Breast epithelium (tissue), 3 donors: ENCODE results near the gene RSBN1L.

Experiments
- POLR2A ChIP-seq: fragments of 450-650 bp; IDR thresholded peaks from one replicate; pipeline ENCODE4 v1.6.1; 2016; ENCODE audit warnings: antibody characterized with exemption, mild to moderate bottlenecking, moderate library complexity
- TF ChIP-seq, protein P1 (sequence below), 3 donors: fragments of 450-650 bp; IDR thresholded peaks; one replicate each; pipeline ENCODE4 v1.5.1; 2016 to 2017; ENCODE audit warnings: antibody characterized with exemption in 3 of 3, mild to moderate bottlenecking in 3 of 3, moderate library complexity in 3 of 3

GRCh38 chr7:77745746-77746145 is 49.5 kb downstream of the RSBN1L start:
- TF ChIP-seq, protein P1, sequence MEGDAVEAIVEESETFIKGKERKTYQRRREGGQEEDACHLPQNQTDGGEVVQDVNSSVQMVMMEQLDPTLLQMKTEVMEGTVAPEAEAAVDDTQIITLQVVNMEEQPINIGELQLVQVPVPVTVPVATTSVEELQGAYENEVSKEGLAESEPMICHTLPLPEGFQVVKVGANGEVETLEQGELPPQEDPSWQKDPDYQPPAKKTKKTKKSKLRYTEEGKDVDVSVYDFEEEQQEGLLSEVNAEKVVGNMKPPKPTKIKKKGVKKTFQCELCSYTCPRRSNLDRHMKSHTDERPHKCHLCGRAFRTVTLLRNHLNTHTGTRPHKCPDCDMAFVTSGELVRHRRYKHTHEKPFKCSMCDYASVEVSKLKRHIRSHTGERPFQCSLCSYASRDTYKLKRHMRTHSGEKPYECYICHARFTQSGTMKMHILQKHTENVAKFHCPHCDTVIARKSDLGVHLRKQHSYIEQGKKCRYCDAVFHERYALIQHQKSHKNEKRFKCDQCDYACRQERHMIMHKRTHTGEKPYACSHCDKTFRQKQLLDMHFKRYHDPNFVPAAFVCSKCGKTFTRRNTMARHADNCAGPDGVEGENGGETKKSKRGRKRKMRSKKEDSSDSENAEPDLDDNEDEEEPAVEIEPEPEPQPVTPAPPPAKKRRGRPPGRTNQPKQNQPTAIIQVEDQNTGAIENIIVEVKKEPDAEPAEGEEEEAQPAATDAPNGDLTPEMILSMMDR (IDR thresholded peaks at IDR 0.05) = no peak
- TF ChIP-seq POLR2A = no peak
